Keratinocyte (primary cell): ENCODE measurements around the gene CDKN2C. TPM values are rescaled to one million over a fixed set of nuclear protein-coding genes. Genes with fewer than 3 reads are reported as not detected.

Experiments used
- DNase-seq: peaks from one replicate; pipeline ENCODE4 v3.0.0-alpha.2; 2011; ENCODE audit warnings: low read depth, missing footprints, low spot score
- FAIRE-seq: peaks from 2 replicates; lab custom pipeline; 2011; peaks lifted over from hg19 to GRCh38; lab: Jason Lieb, UNC
- H2AFZ ChIP-seq: 2 replicates; pipeline ENCODE4 v1.6.0; 2012; ENCODE audit warnings: low read length, control low read depth, inconsistent platforms; ENCODE audit not compliant: control insufficient read depth
- H3K27ac ChIP-seq: 2 replicates; pipeline ENCODE4 v1.5.1; 2011; ENCODE audit warnings: low read length; ENCODE audit not compliant: control insufficient read depth, insufficient read depth
- H3K27me3 ChIP-seq: 3 replicates; pipeline ENCODE4 v1.6.0; 2011; ENCODE audit warnings: low read length; ENCODE audit not compliant: control insufficient read depth, insufficient read depth; ENCODE audit errors: extremely low read depth
- H3K36me3 ChIP-seq, 2 experiments: 2 replicates in 1 of 2; 3 replicates in 1 of 2; pipeline ENCODE4 v1.5.1; 2011; ENCODE audit warnings: low read length in 2 of 2, mild to moderate bottlenecking in 1 of 2; ENCODE audit not compliant: control insufficient read depth in 2 of 2, insufficient read depth in 2 of 2; ENCODE audit errors: extremely low read depth in 1 of 2
- H3K4me1 ChIP-seq: 3 replicates; pipeline ENCODE4 v1.5.1; 2011; ENCODE audit warnings: low read length; ENCODE audit not compliant: control insufficient read depth, insufficient read depth; ENCODE audit errors: extremely low read depth
- H3K4me2 ChIP-seq: 3 replicates; pipeline ENCODE4 v1.6.0; 2011; ENCODE audit warnings: low read depth, low read length; ENCODE audit not compliant: control insufficient read depth, insufficient read depth; ENCODE audit errors: extremely low read depth
- H3K4me3 ChIP-seq, 3 experiments: fragments of 200-600 bp in 1 of 3; sonication (generic) in 1 of 3; 2 replicates in 2 of 3; 3 replicates in 1 of 3; pipeline ENCODE4 v1.5.1; 2011 to 2016; ENCODE audit warnings: low read length in 3 of 3, mild to moderate bottlenecking in 3 of 3, control low read depth in 2 of 3, inconsistent platforms in 1 of 3, low read depth in 1 of 3, mixed read lengths in 1 of 3, mixed run types in 1 of 3, moderate library complexity in 1 of 3; ENCODE audit not compliant: control insufficient read depth in 2 of 3, insufficient read depth in 2 of 3; ENCODE audit errors: extremely low read depth in 1 of 3
- H3K79me2 ChIP-seq: 2 replicates; pipeline ENCODE4 v1.6.0; 2012; ENCODE audit warnings: low read length; ENCODE audit not compliant: control insufficient read depth, insufficient read depth
- H3K9ac ChIP-seq: 3 replicates; pipeline ENCODE4 v1.6.0; 2011; ENCODE audit warnings: low read length; ENCODE audit not compliant: control insufficient read depth, insufficient read depth; ENCODE audit errors: extremely low read depth
- H3K9me1 ChIP-seq: 3 replicates; pipeline ENCODE4 v1.6.0; 2011; ENCODE audit warnings: low read length; ENCODE audit not compliant: control insufficient read depth, insufficient read depth; ENCODE audit errors: extremely low read depth
- H3K9me3 ChIP-seq: 2 replicates; pipeline ENCODE4 v1.5.1; 2012; ENCODE audit warnings: low read depth, low read length; ENCODE audit not compliant: control insufficient read depth
- H4K20me1 ChIP-seq: 3 replicates; pipeline ENCODE4 v1.6.0; 2011; ENCODE audit warnings: low read length; ENCODE audit not compliant: control insufficient read depth, insufficient read depth; ENCODE audit errors: extremely low read depth
- CTCF ChIP-seq, 3 experiments: IDR thresholded peaks in 1 of 3; conservative IDR thresholded peaks in 1 of 3; optimal IDR thresholded peaks in 1 of 3; 2 replicates in 2 of 3; 3 replicates in 1 of 3; pipeline versions ENCODE3 to v1.5.1; 2011; ENCODE audit warnings: low read length in 3 of 3, mild to moderate bottlenecking in 3 of 3, moderate library complexity in 2 of 3, control low read depth in 1 of 3, inconsistent platforms in 1 of 3; ENCODE audit not compliant: insufficient read depth in 2 of 3; ENCODE audit errors: extremely low read depth in 1 of 3
- EZH2 ChIP-seq: IDR thresholded peaks from one replicate; pipeline ENCODE4 v1.6.1; 2012; ENCODE audit warnings: inconsistent platforms, mild to moderate bottlenecking, low read length, moderate library complexity
- dilution Hi-C: fragments of 300-500 bp; cut with MboI; formaldehyde crosslinking; loops from one replicate; pipeline ENCODE4 v1.7.0; 2020; ENCODE audit warnings: low sequenced_read_pairs; ENCODE audit not compliant: extremely low pct_ligation_motif_present
- polyA plus RNA-seq, 5 experiments: library from polyadenylated mRNA; depleted of rRNA in 3 of 5; stranded (reverse) in 3 of 5; stranded (forward) in 1 of 5; unstranded in 1 of 5; fragments of >200 nt; gene quantifications; 1 replicate in 1 of 5; 2 replicates in 3 of 5; 3 replicates in 1 of 5; pipeline versions ENCODE4 v1.2.1 to v1.2.3, GENCODE V29; 2011 to 2012; ENCODE audit warnings: missing spikeins in 2 of 5, low read depth in 1 of 5, low replicate concordance in 1 of 5

The CDKN2C gene
- polyA plus RNA-seq, 1 donor (not counting 4 experiments of a cell fraction or from before 2014, with no cell fraction given) = 1.3 TPM

GRCh38 chr1:50940291-50940690 is 29.8 kb upstream of the CDKN2C start:
- FAIRE-seq (peak; percentile 61), DNase-seq (no peak)
- Histone ChIP-seq H3K36me3 (peaks cover 0 to 3% of the 10 kb centered on the region in 2 experiments), H3K4me2 (peak overlapping the region; percentile 17), H3K4me1 (peaks cover 6% of the 10 kb centered on the region), H3K9me1 (peaks cover 2% of the 10 kb centered on the region), H3K9me3 (no peaks in the 10 kb centered on the region), H3K27ac (no peak overlapping the region), H3K9ac (no peak overlapping the region), H4K20me1 (no peaks in the 10 kb centered on the region), H3K27me3 (no peaks in the 10 kb centered on the region), H3K4me3 (no peak overlapping the region), H3K79me2 (peaks cover 76% of the 10 kb centered on the region), H2AFZ (no peak overlapping the region)
- dilution Hi-C loops = no loop called here
- TF ChIP-seq CTCF (optimal IDR thresholded peaks at IDR 0.05 in 1 of 3, IDR thresholded peaks at IDR 0.05 in 1 of 3, conservative IDR thresholded peaks at IDR 0.05 in 1 of 3; ENCODE audit: extremely low read depth in 1 of 3, insufficient read depth in 2 of 3, low read length in 3 of 3) (no peak), EZH2 (no peak)

- DNase-seq = no peak
- peaks cover 5% of the 10 kb centered on the region for H3K9me1 ChIP-seq
- FAIRE-seq = no peak
- no peak overlapping the region for H3K27ac ChIP-seq
- dilution Hi-C loops = no loop called here
- H3K4me3 ChIP-seq = no peak overlapping the region
- H3K4me1 ChIP-seq = peaks cover 8% of the 10 kb centered on the region
- no peak for TF ChIP-seq EZH2
- no peak for TF ChIP-seq CTCF (optimal IDR thresholded peaks at IDR 0.05 in 1 of 3, IDR thresholded peaks at IDR 0.05 in 1 of 3, conservative IDR thresholded peaks at IDR 0.05 in 1 of 3; ENCODE audit: extremely low read depth in 1 of 3, insufficient read depth in 2 of 3, low read length in 3 of 3)
- H2AFZ ChIP-seq = no peak overlapping the region
- H3K9ac ChIP-seq = no peak overlapping the region
- peaks cover 80% of the 10 kb centered on the region for H3K79me2 ChIP-seq
- H3K27me3 ChIP-seq = no peaks in the 10 kb centered on the region
- H3K4me2 ChIP-seq = no peak overlapping the region
- peaks cover 0 to 6% of the 10 kb centered on the region in 2 experiments for H3K36me3 ChIP-seq
- no peaks in the 10 kb centered on the region for H3K9me3 ChIP-seq
- peaks cover 3% of the 10 kb centered on the region for H4K20me1 ChIP-seq
These were observed 27.7 kb upstream of the CDKN2C start for GRCh38 chr1:50942334-50942733.
